GM23338 (cell line): ENCODE results near the gene GP2. TPM values are rescaled to one million over a fixed set of nuclear protein-coding genes. Genes with fewer than 3 reads are reported as not detected.

Experiments used
- ATAC-seq: fragments of 200-7000 bp; cut with Tn5 transposase; 3 replicates; pipeline ENCODE4 v1.9.1; 2020
- DNase-seq: peaks from one replicate; pipeline ENCODE4 v3.0.0-alpha.2; 2015; ENCODE audit warnings: low spot score
- H2AFZ ChIP-seq: fragments of 200-600 bp; sonication (generic); 2 replicates; pipeline ENCODE4 v1.8.0; 2016; ENCODE audit warnings: antibody characterized with exemption, mild to moderate bottlenecking, moderate library complexity
- H3F3A ChIP-seq: fragments of 200-600 bp; sonication (generic); replicated peaks from 2 replicates; pipeline ENCODE4 v1.8.0; 2017; ENCODE audit warnings: antibody characterized with exemption, mixed run types, low read depth
- H3K27ac ChIP-seq: fragments of 200-600 bp; sonication (generic); 2 replicates; pipeline ENCODE4 v1.6.1; 2016; ENCODE audit warnings: low read depth
- H3K27me3 ChIP-seq: fragments of 200-600 bp; sonication (generic); 2 replicates; pipeline ENCODE4 v1.8.0; 2016; ENCODE audit warnings: mild to moderate bottlenecking, mixed run types, moderate library complexity; ENCODE audit not compliant: insufficient read depth
- H3K36me3 ChIP-seq: fragments of 200-600 bp; sonication (generic); 2 replicates; pipeline ENCODE4 v1.8.0; 2016; ENCODE audit warnings: mild to moderate bottlenecking; ENCODE audit not compliant: insufficient read depth
- H3K4me1 ChIP-seq: fragments of 200-600 bp; sonication (generic); 2 replicates; pipeline ENCODE4 v1.8.0; 2016; ENCODE audit warnings: mild to moderate bottlenecking, moderate library complexity; ENCODE audit not compliant: insufficient read depth
- H3K4me2 ChIP-seq: fragments of 200-600 bp; sonication (generic); 2 replicates; pipeline ENCODE4 v1.7.1; 2017; ENCODE audit warnings: mixed run types
- H3K4me3 ChIP-seq: fragments of 200-600 bp; sonication (generic); 2 replicates; pipeline ENCODE4 v1.6.1; 2016; ENCODE audit warnings: mixed run types
- H3K79me2 ChIP-seq: fragments of 200-600 bp; sonication (generic); replicated peaks from 2 replicates; pipeline ENCODE4 v1.8.0; 2017; ENCODE audit warnings: mild to moderate bottlenecking; ENCODE audit not compliant: insufficient read depth
- H3K9me2 ChIP-seq: fragments of 200-600 bp; sonication (generic); 2 replicates; pipeline ENCODE4 v1.8.0; 2017; ENCODE audit not compliant: insufficient read depth
- H4K20me1 ChIP-seq: fragments of 200-600 bp; sonication (generic); replicated peaks from 2 replicates; pipeline ENCODE4 v1.8.0; 2017; ENCODE audit warnings: mild to moderate bottlenecking; ENCODE audit not compliant: insufficient read depth
- H3K27ac Mint-ChIP-seq: 2 replicates; pipeline ENCODE4 v1.8.0; 2020; ENCODE audit warnings: inconsistent platforms, mild to moderate bottlenecking, moderate library complexity, mixed read lengths
- H3K27me3 Mint-ChIP-seq: 3 replicates; pipeline ENCODE4 v1.8.0; 2022; ENCODE audit warnings: low read depth, mild to moderate bottlenecking, moderate library complexity, mixed read lengths, inconsistent platforms; ENCODE audit not compliant: insufficient read depth, poor library complexity
- H3K36me3 Mint-ChIP-seq: 3 replicates; pipeline ENCODE4 v1.8.0; 2021; ENCODE audit warnings: low read depth, mild to moderate bottlenecking, inconsistent platforms, moderate library complexity, mixed read lengths
- H3K4me1 Mint-ChIP-seq: 3 replicates; pipeline ENCODE4 v1.8.0; 2020; ENCODE audit warnings: mild to moderate bottlenecking, inconsistent platforms, mixed read lengths
- H3K4me3 Mint-ChIP-seq: 3 replicates; pipeline ENCODE4 v1.8.0; 2021; ENCODE audit warnings: moderate library complexity, mild to moderate bottlenecking, inconsistent platforms, mixed read lengths
- H3K9me3 Mint-ChIP-seq: 3 replicates; pipeline ENCODE4 v1.8.0; 2020; ENCODE audit warnings: moderate library complexity, mild to moderate bottlenecking, inconsistent platforms, mixed read lengths
- CREB1 ChIP-seq: fragments of 250-450 bp; sonication (Bioruptor Pico); IDR thresholded peaks from 2 replicates; pipeline ENCODE4 v1.5.0; 2020; ENCODE audit warnings: low read depth, mild to moderate bottlenecking, moderate library complexity
- JUNB ChIP-seq: IDR thresholded peaks from one replicate; pipeline ENCODE4 v1.6.1; 2016; ENCODE audit warnings: antibody characterized with exemption; ENCODE audit not compliant: unreplicated experiment
- NANOG ChIP-seq: IDR thresholded peaks from 2 replicates; pipeline ENCODE4 v1.6.1; 2016; ENCODE audit warnings: antibody characterized with exemption, borderline replicate concordance
- REST ChIP-seq: IDR thresholded peaks from one replicate; pipeline ENCODE4 v1.6.1; 2018; ENCODE audit warnings: antibody characterized with exemption; ENCODE audit not compliant: unreplicated experiment
- ZNF114 ChIP-seq: fragments of 250-450 bp; sonication (Bioruptor Pico); IDR thresholded peaks from 2 replicates; pipeline ENCODE4 v1.5.0; 2020; ENCODE audit warnings: mild to moderate bottlenecking, moderate library complexity
- ZNF331 ChIP-seq: fragments of 250-450 bp; sonication (Bioruptor Pico); IDR thresholded peaks from 2 replicates; pipeline ENCODE4 v1.5.0; 2020; ENCODE audit warnings: low read depth, mild to moderate bottlenecking, moderate library complexity
- ZNF462 ChIP-seq: fragments of 250-450 bp; sonication (Bioruptor Pico); IDR thresholded peaks from 2 replicates; pipeline ENCODE4 v1.5.0; 2020; ENCODE audit warnings: mild to moderate bottlenecking, moderate library complexity
- polyA plus RNA-seq: library from polyadenylated mRNA; unstranded; fragments of >200 nt; fragmentation: Nextera tagmentation; extraction: Ambion mirVana; gene quantifications from 2 replicates; pipeline ENCODE4 v1.2.1, GENCODE V29; 2016
- total RNA-seq: library from RNA; depleted of rRNA; stranded (reverse); fragments of >200 nt; shearing (Covaris generic); gene quantifications from 2 replicates; pipeline ENCODE4 v1.2.3, GENCODE V29; 2014
- TF ChIP-seq, protein P1 (sequence below), 2 experiments: fragments of 200-600 bp in 1 of 2; sonication (generic) in 1 of 2; conservative IDR thresholded peaks; 2 replicates each; pipeline versions ENCODE4 v1.5.1 to v1.6.1; 2016 to 2017; ENCODE audit warnings: antibody characterized with exemption in 2 of 2, low read depth in 2 of 2, mild to moderate bottlenecking in 2 of 2, moderate library complexity in 1 of 2

The GP2 gene
- total and polyA plus RNA-seq, 2 experiments from 2014 or later, result not detected

DNA sequence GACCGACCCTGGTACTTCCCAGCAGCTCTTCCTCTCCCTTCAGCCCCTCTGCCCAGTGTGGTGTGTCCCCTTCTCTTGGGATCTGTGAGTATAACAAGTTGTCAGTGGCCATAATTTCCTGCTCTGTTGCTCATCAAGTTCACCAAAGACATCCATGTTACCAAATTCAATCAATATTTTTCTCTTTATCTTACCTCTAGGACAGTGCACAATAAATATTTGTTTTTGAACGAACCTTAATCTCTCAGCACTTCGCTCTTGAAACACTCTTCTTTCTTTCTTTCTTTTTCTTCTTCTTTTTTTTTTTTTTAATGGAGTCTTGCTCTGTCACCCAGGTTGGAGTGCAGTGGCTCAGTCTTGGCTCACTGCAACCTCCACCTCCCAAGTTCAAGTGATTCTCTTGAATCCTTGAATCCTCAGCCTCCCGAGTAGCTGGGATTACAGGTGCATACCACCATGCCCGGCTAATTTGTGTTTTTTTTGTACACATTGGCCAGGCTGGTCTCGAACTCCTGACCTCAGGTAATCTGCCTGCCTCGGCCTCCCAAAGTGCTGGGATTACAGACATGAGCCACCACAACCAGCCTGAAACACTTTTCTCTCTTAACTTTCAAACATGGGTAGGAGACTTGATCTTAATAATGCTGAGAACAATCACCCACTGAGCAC is 27.9 kb upstream of the GP2 start:
- Histone ChIP-seq H3K27me3 (no peaks in the 10 kb centered on the region), H3K36me3 (no peaks in the 10 kb centered on the region), H3K4me2 (no peak overlapping the region), H4K20me1 (no peaks in the 10 kb centered on the region), H3K27ac (no peak overlapping the region), H3K4me1 (peaks cover 9% of the 10 kb centered on the region), H3K79me2 (no peaks in the 10 kb centered on the region), H2AFZ (no peak overlapping the region; the same call in 1 of the 2 replicates), H3K4me3 (no peak overlapping the region), H3F3A (no peaks in the 10 kb centered on the region), H3K9me2 (peaks cover 3% of the 10 kb centered on the region; the same call in 1 of the 2 replicates)
- Mint-ChIP-seq H3K4me3 (no peak overlapping the region), H3K27me3 (peaks cover 1% of the 10 kb centered on the region), H3K27ac (no peak overlapping the region; the same call in 1 of the 2 replicates), H3K9me3 (peaks cover 25% of the 10 kb centered on the region), H3K4me1 (peaks cover 8% of the 10 kb centered on the region; the same call in 2 of the 3 replicates), H3K36me3 (peaks cover 9% of the 10 kb centered on the region)
- TF ChIP-seq ZNF331 (CRISPR knock-in tag), result no peak
- DNase-seq (no peak), ATAC-seq (no peak)

DNA sequence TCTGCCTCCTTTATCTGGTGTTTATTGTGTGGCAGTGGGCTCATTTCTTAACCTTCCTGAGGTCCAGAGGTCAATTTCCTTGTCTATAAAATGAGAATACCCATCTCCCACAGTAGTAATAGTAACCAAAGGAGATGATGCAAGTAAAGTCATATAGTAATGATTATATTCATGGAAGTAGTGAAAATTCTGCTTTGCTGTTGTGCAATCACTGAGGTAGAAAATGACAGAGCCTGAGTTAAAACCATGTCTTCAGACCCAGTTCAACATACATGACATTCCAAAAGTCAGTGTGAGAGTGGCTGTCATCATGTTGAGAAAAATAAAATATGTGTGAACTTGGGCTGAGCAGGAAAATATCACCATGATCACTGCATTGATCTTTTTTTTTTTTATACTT is 26.1 kb upstream of the GP2 start:
- Mint-ChIP-seq H3K4me1 (peaks cover 8% of the 10 kb centered on the region; the same call in 2 of the 3 replicates), H3K36me3 (peaks cover 9% of the 10 kb centered on the region), H3K4me3 (no peak overlapping the region), H3K27ac (no peak overlapping the region), H3K9me3 (peaks cover 25% of the 10 kb centered on the region), H3K27me3 (peaks cover 1% of the 10 kb centered on the region)
- Histone ChIP-seq H3K4me1 (peaks cover 9% of the 10 kb centered on the region), H3K4me3 (no peak overlapping the region), H2AFZ (peak overlapping the region; percentile 57; the same call in 1 of the 2 replicates), H3F3A (no peaks in the 10 kb centered on the region), H3K4me2 (no peak overlapping the region), H3K36me3 (no peaks in the 10 kb centered on the region), H3K9me2 (peaks cover 3% of the 10 kb centered on the region; the same call in 1 of the 2 replicates), H3K79me2 (no peaks in the 10 kb centered on the region), H3K27me3 (no peaks in the 10 kb centered on the region), H3K27ac (no peak overlapping the region), H4K20me1 (no peaks in the 10 kb centered on the region)
- ATAC-seq (no peak), DNase-seq (no peak)
- TF ChIP-seq JUNB (no peak), REST (no peak), ZNF114 (CRISPR knock-in tag) (no peak), NANOG (no peak), ZNF331 (CRISPR knock-in tag) (no peak), CREB1 (CRISPR knock-in tag) (no peak), ZNF462 (no peak)
- TF ChIP-seq, protein P1, sequence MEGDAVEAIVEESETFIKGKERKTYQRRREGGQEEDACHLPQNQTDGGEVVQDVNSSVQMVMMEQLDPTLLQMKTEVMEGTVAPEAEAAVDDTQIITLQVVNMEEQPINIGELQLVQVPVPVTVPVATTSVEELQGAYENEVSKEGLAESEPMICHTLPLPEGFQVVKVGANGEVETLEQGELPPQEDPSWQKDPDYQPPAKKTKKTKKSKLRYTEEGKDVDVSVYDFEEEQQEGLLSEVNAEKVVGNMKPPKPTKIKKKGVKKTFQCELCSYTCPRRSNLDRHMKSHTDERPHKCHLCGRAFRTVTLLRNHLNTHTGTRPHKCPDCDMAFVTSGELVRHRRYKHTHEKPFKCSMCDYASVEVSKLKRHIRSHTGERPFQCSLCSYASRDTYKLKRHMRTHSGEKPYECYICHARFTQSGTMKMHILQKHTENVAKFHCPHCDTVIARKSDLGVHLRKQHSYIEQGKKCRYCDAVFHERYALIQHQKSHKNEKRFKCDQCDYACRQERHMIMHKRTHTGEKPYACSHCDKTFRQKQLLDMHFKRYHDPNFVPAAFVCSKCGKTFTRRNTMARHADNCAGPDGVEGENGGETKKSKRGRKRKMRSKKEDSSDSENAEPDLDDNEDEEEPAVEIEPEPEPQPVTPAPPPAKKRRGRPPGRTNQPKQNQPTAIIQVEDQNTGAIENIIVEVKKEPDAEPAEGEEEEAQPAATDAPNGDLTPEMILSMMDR (conservative IDR thresholded peaks at IDR 0.05; ENCODE audit: low read depth in 2 of 2), result no peak
